SKM-1 treated with dmso at 0.1 percent for 144 hours (cell line): Measurements from ENCODE around the gene PIK3R2.
"Not testable (repeated sequence)": the region's sequence is repeated elsewhere in the genome, so short reads cannot be mapped to it uniquely, and the experiment has no call there.

Experiments
- DNase-seq: peaks from one replicate; lab custom pipeline; 2025; ENCODE audit not compliant: unreplicated experiment; lab: John Stamatoyannopoulos, UW

Gene PIK3R2

GRCh38 chr19:18152442-18152816, 534 bp upstream of the PIK3R2 start:
- DNase-seq: peak; percentile 99

- DNase-seq: no peak
Measured at GRCh38 chr19:18153556-18154134, 682 bp downstream of the PIK3R2 start.

- DNase-seq: no peak
Measured at GRCh38 chr19:18155095-18156087, 2.4 kb downstream of the PIK3R2 start.

DNA sequence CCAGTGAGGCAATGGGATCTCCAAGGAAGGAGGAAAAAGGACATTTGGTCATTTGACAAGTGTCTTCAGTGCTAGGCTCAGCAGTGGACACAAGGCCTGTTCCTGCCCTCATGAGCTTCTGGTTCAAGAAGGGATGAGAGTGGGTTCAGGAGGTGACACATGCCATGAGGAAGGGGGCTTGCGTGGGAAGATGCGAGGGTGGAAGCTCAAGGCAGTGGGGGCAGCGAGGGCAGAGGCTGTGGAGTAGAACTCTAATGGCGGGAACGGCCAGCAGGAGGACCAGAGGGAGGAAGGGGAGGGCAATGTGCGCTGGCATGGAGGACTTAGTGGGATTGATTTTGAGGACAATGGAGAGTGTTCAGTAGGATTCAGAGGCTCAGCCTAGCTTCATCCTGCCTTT, 3.3 kb downstream of the PIK3R2 start:
- DNase-seq: no peak

- no peak for DNase-seq
Measured at GRCh38 chr19:18156841-18157464, 4.0 kb downstream of the PIK3R2 start.

- DNase-seq: no peak
Measured at GRCh38 chr19:18157465-18158063, 4.6 kb downstream of the PIK3R2 start.

- DNase-seq: no peak
Measured at GRCh38 chr19:18158467-18158866, 5.5 kb downstream of the PIK3R2 start.

DNA sequence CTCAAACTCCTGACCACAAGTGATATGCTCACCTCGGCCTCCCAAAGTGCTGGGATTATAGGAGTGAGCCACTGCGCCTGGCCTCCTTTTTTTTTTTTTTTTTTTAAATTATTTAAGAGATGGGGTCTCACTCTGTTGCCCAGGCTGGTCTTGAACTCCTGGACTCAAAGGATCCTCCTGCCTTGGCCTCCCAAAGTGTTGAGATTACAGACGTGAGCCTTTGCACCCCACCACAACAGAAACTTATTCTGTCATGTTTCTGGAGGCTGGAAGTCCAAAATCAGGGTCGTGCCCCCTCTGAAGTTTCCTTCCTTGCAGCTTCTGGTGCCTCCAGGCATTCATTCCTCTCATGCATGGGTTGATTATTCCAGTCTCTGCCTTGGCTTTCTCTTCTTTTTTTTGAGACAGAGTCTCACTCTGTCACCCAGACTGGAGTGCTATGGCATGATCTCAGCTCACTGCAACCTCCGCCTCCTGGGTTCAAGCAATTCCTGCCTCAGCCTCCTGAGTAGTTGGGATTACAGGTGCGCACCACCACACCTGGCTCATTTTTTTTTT, 6.2 kb downstream of the PIK3R2 start:
- DNase-seq: not testable (repeated sequence)

DNA sequence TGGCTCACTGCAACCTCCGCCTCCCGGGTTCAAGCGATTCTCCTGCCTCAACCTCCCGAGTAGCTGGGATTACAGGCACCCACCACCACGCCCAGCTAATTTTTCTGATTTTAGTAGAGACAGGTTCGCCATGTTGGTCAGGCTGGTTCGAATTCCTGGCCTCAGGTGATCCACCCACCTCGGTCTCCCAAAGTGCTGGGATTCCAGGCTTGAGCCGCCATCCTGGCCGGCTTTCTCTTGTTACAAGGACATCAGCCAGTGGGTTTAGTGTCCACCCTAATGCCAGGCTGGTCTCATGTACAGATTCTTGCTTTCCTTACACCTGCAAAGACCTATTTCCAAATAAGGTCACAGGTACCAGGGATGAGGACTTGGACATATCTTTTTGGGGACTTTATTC, 6.8 kb downstream of the PIK3R2 start:
- DNase-seq: no peak

GRCh38 chr19:18160493-18160970, 7.6 kb downstream of the PIK3R2 start:
- DNase-seq: no peak

DNA sequence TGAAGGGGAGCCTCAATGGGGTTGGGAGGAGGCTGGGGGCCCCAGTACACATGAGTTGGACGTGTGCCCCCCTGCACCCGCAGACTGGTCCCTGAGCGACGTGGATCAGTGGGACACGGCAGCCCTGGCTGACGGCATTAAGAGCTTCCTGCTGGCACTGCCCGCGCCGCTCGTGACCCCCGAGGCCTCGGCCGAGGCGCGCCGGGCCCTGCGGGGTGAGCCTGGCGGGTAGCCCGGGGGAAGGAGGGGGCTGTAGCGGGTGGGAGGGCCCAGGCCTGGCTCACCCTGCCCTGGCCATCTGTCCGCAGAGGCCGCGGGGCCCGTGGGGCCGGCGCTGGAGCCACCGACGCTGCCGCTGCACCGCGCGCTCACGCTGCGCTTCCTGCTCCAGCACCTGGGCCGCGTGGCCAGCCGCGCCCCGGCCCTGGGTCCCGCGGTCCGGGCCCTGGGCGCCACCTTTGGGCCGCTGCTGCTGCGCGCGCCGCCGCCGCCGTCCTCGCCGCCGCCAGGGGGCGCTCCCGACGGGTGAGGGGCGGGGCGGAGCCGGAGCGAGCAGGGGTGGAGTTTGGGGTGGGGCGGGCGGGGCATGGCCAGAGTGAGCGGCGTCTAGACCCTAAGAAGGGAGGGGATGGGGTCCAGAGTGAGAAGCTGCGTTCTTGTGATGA, 8.1 kb downstream of the PIK3R2 start:
- DNase-seq: peak; percentile 43

- DNase-seq: no peak
Measured at GRCh38 chr19:18161636-18162002, 8.7 kb downstream of the PIK3R2 start.

DNA sequence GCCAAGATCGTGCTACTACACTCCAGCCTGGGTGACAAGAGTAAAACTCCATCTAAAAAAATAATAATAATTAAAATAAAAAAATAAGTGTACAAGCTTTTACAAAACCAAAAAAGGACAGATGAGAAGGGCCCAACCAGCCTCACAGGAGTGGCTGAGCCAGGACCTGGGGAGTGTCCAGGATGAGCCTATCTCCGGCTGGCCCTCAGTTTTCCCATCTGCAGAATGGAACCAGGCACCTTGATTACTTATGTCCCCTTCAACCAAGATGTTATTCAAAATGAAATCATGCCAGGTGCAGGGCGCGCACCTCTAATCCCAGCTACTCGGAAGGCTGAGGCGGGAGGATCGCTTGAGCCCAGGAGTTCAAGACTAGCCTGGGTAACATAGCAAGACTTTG, 11.1 kb downstream of the PIK3R2 start:
- no peak for DNase-seq

- no peak for DNase-seq
Measured at GRCh38 chr19:18165794-18166544, 13.0 kb downstream of the PIK3R2 start.

GRCh38 chr19:18167011-18167410, 14.0 kb downstream of the PIK3R2 start:
- DNase-seq: no peak

- DNase-seq: peak; percentile 43
Measured at GRCh38 chr19:18167975-18168645, 15.1 kb downstream of the PIK3R2 start.

GRCh38 chr19:18168673-18169381, 15.9 kb downstream of the PIK3R2 start:
- DNase-seq: no peak

- peak; percentile 43 for DNase-seq
Measured at GRCh38 chr19:18170714-18171255, 17.8 kb downstream of the PIK3R2 start.
